ENCODE data around the gene CATSPERD.

The CATSPERD gene

DNA sequence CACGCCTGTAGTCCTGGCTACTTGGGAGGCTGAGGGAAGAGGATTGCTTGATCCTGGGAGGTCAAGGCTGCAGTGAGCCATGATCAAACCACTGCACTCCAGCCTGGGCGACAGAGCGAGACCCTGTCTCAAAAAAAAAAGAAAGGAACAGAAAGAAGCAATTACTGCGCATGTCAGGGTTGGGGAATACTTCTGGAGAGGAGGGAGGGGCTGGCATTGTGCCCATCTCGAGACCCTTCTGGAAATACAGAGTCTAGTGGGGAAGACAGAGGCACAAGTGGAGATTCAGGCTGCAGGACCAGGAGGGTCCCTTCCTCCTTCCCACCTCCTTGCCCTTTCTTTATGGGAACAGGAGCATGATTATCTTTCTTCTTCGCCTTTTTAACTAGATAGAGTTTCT is 33.3 kb downstream of the CATSPERD start:
- TF ChIP-seq, protein P1, sequence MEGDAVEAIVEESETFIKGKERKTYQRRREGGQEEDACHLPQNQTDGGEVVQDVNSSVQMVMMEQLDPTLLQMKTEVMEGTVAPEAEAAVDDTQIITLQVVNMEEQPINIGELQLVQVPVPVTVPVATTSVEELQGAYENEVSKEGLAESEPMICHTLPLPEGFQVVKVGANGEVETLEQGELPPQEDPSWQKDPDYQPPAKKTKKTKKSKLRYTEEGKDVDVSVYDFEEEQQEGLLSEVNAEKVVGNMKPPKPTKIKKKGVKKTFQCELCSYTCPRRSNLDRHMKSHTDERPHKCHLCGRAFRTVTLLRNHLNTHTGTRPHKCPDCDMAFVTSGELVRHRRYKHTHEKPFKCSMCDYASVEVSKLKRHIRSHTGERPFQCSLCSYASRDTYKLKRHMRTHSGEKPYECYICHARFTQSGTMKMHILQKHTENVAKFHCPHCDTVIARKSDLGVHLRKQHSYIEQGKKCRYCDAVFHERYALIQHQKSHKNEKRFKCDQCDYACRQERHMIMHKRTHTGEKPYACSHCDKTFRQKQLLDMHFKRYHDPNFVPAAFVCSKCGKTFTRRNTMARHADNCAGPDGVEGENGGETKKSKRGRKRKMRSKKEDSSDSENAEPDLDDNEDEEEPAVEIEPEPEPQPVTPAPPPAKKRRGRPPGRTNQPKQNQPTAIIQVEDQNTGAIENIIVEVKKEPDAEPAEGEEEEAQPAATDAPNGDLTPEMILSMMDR (IDR thresholded peaks at IDR 0.05): no peak

DNA sequence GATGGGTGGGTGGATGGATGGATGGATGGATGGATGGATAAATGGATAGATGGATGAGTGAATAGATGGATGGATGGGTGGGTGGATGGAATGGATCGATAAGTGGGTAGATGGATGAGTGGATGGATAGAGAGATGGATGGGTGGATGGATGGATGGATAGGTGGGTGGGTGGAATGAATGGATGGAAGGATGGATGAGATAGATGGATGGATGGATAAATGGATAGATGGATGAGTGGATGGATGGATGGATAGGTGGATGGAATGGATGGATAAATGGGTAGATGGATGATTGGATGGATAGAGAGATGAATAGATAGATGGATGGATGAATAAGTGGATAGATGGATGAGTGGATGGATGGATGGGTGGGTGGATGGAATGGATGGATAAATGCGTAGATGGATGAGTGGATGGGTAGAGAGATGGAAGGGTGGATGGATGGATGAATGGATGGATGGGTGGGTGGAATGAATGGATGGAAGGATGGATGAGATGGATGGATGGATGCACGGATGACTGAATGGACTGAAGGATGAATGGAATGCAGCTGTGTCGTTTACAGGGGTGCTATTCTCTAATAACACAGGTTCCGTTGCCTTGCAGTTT is 42.3 kb downstream of the CATSPERD start:
- TF ChIP-seq, protein P1 (IDR thresholded peaks at IDR 0.05): no peak

DNA sequence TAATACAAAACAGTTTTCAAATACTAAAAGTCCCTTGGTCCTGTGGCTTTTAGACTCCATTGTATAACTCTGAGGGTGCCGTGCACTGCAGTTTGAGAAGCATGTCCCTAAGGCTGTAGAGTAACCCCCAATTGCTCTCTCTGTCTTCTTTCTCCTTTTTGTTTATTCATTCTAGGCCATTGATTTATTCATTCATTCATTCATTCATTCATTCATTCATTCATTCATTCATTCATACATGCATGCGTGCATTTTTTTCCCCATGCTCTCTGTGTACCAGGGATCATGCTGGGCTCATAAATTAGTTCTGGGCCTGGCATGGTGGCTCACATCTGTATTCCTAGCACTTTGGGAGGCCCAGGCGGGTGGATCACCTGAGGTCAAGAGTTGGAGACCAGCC is 44.8 kb downstream of the CATSPERD start:
- TF ChIP-seq, protein P1 (IDR thresholded peaks at IDR 0.05): no peak

DNA sequence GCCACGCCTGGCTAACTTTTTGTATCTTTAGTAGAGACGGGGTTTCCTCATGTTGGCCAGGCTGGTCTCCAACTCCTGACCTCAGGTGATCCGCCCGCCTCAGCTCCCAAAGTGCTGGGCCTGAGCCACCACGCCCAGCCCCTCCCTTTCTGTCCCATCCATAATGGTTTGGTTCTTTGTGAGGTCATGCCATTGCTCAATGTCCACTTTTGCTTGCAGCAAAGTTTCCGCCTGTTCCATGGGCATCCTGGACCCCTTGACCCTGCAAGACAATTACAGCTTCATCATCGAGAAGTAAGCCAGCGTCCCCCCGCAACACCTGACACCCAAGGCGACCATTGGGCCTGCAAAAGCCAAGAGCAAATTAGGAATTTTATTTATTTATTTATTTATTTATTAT is 47.5 kb downstream of the CATSPERD start:
- TF ChIP-seq, protein P1 (IDR thresholded peaks at IDR 0.05): no peak

DNA sequence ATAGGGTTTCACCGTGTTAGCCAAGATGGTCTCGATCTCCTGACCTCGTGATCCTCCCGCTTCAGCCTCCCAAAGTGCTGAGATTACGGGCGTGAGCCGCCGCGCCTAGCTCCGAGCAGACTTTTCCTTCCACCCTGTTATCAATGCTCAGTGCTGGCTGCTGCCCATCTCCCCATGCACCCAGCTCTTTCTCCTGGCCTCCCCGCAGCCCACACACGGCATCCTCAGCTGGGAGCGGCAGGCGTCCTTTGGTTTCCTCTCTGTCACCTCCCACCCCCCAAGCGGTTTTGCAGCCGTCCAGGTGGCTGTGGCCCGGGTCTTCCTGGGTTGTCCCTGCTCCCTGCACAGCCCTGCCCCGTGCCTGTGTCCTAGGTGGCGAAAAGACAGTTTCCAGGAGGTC is 52.0 kb downstream of the CATSPERD start:
- TF ChIP-seq, protein P1 (IDR thresholded peaks at IDR 0.05): no peak

DNA sequence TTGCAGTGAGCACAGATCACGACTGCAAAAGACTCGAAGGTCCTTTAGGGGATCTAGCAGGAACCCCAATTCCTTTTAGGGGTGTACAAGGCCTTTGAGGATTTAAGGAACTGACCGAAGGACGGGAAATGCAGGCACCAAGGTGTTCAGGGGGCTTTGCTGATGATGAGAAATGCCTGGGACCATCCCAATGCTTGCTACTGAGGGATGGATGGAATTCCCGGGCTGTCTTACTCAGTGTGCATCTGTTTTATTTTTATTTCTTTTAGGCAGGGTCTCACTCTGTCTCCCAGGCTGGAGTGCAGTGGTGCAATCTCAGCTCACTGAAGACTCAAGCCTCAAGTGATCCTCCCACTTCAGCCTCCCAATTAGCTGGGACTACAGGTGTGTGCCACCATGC is 52.8 kb downstream of the CATSPERD start:
- TF ChIP-seq, protein P1 (IDR thresholded peaks at IDR 0.05): no peak

DNA sequence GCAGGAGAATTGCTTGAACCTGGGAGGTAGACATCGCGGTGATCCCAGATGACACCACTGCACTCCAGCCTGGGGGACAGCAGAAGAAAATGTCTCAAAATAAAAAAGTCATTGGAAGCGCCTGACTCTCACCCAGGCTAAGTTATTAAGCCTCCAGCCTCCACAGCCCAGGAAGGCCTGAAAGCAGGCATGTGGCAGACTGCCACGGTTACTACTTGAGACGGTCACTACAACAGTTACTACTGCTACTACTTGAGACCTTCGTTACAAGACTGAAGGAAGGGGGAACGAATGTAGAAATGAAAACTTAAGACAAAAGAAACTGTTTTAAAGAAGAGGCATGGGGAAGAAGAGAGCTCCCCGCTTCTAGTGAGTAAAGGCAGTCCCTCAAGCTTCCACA is 54.5 kb downstream of the CATSPERD start:
- TF ChIP-seq, protein P1 (IDR thresholded peaks at IDR 0.05): no peak
